GM18909 (cell line): ENCODE results near the gene KRTAP4-9.
"Not testable (repeated sequence)": the region's sequence is repeated elsewhere in the genome, so short reads cannot be mapped to it uniquely, and the experiment has no call there.

Experiments used
- ATAC-seq: cut with Tn5 transposase; IDR thresholded peaks from one replicate; pipeline ENCODE4 v1.9.1; 2021; ENCODE audit warnings: mild to moderate bottlenecking; ENCODE audit not compliant: unreplicated experiment, poor library complexity

Gene KRTAP4-9

DNA sequence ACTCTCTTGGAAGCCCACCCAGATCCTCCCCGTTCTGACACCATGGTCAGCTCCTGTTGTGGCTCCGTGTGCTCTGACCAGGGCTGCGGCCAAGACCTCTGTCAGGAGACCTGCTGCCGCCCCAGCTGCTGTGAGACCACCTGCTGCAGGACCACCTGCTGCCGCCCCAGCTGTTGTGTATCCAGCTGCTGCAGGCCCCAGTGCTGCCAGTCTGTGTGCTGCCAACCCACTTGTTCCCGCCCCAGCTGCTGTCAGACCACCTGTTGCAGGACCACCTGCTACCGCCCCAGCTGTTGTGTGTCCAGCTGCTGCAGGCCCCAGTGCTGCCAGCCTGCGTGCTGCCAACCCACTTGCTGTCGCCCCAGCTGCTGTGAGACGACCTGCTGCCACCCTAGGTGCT lies at the start of gene KRTAP4-9:
Gene KRTAP4-9, plus strand, starts transcription at position 43 of the 400 bp plus-strand sequence. Its CDS starts 0 bp downstream, at position 43.
- ATAC-seq: not testable (repeated sequence)

DNA sequence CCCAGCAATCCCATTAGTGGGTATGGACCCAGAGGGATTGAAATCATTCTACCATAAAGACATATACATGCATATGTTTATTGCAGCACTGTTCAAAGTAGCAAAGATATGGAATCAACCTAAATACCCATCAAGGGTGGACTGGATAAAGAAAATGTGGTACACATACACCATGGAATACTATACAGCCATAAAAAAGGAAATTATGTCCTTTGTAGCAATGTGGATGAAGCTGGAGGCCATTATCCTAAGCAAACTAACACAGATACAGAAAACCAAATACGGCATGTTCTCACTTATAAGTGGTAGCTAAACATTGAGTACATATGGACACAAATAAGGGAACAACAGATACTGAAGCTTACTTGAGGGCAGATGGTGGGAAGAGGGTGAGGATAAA lies 47.6 kb upstream of the KRTAP4-9 start:
- no peak for ATAC-seq

DNA sequence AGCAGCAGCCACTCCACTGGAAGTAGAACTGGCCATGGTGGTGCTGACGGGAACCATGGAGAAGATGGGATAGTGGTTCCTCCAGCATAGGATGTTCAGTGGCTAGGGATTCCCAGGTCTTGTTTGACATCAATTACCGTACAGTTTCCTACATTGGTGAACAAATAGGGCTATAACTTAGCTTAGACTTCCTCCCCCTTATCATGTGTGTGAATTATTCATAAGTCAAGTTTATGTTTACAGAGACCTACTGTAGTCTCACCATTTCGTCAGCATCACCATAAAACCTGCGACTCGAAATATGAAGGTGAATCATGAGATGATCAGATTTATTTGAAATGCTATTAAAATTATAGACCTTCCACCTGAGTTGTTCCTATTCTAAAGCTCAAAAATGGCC lies 46.4 kb upstream of the KRTAP4-9 start:
- no peak for ATAC-seq

DNA sequence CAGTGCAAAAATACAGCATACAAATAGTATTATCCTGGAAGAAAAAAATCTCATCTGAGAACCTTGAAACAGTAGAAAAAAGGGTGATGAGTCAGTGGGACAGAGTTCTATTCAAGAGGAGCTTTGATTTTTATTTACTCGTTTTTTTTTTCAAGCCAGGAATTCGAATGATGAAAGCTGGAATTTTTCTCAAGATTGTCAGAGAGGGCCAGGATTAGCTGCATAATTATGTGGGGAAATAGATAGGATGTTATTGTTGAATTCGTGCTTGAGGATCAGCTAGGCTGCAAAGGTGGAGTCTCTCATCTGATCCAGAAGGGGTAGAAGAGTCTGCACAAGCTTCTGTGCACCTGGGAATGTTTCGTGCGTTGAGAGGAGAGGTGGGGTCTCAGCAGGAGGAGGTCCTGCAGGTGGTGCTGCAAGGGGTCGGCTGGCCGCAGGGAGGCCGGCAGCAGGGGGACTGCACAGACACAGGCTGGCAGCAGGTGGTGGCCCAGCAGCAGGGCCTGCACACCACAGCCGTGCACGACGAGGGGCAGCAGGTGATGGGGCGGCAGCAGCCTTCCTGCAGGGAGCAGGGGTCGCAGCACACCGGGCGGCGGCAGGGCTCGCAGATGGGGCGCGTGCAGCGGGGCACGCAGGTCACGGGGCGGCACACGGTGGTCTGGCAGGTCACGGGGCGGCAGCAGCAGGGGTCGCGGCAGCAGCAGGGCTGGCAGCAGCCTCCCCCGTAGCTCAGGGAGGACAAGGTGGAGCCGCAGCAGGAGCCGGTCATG lies 45.7 kb upstream of the KRTAP4-9 start:
- ATAC-seq: not testable (repeated sequence)

DNA sequence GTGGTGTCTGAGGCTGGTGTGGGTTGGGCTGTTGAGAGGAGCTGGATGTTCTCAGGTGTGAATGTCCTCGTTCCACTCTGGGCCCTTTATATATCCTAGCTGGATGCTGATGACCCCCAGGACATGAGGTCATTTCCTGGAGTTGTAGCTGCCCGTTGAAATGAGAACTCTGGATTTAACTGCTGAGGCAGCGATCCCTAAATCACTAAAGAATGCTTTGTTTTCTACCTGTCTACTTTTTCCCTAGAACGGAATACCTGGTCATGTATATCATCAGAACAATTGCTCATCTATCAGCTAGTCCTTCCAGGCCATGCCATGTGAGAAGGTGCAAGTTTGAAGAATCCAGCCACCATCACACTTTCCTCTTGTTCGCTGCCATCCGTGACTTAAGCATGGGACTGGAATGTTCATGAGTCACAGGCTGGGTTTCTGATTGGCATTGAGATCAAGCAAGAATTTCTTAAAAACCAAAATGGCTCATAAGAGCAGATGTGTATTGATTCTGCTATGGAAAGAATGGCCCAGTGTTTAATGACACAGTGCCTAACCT lies 45.1 kb upstream of the KRTAP4-9 start, which contains the start of gene KRTAP2-3:
Gene KRTAP2-3, minus strand, starts transcription at position 63 of the 553 bp plus-strand sequence. CDS start 64 bp downstream, outside the sequence.
- ATAC-seq: no peak

DNA sequence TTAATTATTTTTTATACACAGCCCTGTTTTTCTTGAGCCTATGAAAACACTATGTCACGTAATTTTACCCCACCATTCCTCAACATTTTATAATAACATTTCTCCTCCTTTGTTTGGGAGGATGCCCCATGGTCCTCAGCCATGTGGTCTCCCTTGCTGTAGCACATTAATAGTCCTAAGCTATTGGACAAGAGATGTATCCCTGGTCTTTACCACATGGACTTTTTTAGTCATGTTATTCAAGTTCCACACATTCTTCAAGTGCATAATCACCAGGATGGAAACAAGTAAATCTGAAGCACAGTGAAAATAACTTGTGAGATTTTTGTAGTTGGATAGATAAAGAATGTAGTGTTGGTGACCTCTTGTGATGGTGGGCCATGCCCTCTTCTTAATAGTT lies 43.2 kb upstream of the KRTAP4-9 start:
- no peak for ATAC-seq

DNA sequence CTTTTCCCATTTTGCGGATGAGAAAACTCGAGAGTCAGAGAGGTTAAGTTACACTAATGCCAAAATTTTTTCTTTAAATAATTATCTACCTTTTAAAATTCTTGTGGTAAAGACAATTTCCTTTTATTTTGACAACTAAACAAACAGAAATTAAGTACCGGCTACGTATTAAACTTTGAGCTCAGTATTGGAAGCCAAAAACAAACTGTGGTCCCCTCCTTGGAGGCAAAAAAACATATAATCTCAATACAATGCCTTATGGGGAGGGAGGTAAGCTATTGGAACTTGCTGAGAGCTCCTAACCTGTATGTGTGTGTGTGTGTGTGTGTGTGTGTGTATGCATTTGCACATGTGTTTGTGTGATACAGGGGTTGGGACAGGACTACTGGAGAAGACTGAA lies 41.7 kb upstream of the KRTAP4-9 start:
- ATAC-seq: no peak

DNA sequence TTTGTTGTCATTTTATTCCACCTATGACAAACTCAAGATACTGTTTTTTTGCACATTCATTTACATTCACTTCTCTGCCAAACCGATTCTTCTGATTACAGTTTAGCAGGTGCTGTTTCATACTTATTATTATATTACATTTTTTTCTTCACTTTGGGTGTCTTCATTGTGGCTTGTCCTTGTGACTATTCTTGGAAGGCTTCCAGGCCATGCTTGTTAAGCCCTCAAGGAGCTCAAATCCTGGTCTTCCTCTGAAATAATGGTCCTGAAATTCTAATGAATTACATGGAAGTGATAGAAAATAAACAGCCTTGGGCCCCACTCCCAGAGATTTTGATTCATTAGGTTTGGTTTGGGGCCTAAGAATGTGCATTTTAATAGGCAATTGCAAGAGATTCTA lies 40.9 kb upstream of the KRTAP4-9 start:
- ATAC-seq: no peak

DNA sequence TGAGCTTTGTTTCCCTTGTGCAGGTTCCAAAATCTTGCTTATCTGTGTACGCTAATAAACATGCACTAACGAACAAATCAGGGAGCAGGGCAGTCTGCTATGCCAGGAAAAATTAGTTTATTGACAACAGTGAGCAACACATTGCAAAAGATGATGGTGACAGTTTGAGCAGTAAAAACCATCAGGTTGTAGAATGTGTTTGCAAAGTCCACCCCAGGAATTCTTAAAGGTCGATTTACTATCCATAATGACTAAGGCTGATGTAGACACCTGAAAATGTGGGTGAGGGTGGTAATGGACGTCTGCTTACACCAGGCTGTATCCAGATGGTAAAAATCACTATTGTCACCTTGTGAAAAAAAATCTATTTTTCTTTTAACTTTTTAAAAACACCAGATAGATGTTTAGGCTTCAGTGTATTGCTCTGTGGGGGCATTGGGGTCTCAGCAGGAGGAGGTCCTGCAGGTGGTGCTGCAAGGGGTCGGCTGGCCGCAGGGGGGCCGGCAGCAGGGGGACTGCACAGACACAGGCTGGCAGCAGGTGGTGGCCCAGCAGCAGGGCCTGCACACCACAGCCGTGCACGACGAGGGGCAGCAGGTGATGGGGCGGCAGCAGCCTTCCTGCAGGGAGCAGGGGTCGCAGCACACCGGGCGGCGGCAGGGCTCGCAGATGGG lies 40.0 kb upstream of the KRTAP4-9 start:
- not testable (repeated sequence) for ATAC-seq

DNA sequence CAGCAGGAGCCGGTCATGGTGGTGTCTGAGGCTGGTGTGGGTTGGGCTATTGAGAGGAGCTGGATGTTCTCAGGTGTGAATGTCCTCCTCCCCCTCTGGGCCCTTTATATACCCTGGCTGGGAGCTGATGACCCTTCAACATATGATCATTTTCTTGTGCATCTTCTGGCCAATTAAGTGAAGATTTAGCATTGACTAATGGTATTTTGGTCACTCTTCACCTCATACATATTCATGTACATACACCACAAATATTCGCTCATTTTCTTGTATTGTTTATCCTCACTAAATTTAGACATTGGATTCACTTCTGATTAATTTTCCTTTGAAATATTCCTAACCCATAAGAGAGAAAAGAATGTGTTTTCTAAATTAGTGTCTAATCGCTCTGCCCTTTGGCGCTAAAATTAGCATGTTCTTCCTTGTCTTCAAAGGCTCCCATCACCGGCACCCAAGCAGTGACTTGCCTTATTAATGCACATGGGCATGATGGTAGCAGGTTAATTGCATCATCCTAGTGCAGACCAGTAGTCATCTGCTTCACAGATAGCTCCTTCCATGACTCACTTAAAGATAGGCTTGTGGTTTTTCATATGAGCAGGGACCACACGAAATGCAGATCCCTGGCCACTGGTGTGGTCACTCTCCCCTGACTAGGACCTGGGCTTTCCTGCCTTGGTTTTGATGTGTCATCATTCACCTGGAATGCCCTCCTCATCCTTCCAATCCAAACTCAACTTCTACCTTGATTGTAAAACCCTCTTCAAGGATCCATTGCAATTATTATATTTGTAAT lies 39.2 kb upstream of the KRTAP4-9 start, which contains the start of gene KRTAP2-4:
Gene KRTAP2-4, minus strand, starts transcription at position 51 of the 796 bp plus-strand sequence. Its CDS starts 34 bp downstream, at position 17.
- ATAC-seq: no peak

DNA sequence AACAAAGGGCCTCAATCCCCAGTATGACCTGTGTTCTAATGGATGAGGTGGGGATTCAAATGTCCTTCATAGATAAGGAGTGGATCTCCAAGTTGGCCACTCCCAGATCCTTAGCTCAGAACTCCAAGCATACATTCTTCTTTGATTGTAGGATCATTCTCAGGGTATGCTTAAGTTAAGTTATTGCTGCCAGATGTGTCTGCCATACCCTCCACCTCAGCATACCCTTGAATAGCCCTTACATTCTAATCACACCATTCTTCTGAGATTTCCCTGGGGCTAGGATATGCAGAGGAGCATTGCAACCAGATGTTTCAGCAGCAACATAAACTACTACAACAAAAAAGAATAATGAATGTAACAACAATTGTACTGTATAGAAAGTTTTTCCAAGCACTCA lies 37.9 kb upstream of the KRTAP4-9 start:
- ATAC-seq: no peak

DNA sequence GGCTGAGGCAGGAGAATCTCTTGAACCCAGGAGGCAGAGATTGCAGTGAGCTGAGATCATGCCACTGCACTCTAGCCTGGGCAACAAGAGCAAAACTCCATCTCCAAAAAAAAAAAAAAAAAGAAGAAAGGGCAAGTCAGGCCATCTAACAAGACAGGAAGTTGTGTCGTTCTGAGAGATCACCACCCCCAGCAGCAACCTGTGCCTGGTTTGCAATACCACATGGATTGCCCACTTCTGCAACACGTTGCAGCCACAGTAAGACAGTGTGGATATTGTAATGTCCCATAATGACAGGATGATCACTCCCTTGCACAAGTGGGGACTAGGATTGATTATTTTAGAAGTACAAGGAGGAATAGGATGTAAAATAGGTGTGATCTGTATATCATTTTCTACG lies 36.2 kb upstream of the KRTAP4-9 start:
- ATAC-seq: no peak

DNA sequence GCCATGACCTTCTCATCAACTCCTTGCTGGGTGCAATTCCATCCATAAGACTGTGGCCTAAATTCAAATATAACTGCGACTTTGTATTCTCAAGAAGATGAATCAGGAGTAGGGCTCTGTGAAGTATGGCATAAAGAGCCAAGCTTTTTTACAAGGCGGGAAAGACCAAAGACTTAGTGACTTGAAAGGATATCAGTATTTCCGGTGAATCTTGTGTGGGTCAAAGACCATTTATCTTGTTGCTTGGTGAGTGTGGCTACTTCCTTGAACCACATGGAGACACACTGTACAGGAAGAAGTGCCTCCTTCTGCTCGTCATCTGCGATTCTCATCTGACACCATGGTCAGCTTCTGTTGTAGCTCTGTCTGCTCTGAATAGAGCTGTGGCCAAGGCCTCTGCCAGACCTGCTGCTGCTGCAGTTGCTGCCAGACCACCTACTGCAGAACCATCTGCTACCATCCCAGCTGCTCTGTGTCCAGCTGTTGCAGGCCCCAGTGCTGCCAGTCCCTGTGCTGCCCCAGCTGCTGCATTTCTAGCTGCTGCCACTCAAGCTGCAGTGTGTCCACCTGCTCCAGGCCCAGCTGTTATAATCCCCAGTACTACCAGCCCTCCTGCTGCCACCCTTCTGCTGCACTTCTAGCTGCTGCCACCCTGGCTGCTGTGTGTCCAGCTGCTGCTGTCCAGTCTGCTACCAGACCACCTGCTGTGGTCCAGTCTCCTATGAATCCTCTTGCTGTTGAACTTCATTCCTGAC lies 33.4 kb upstream of the KRTAP4-9 start:
- no peak for ATAC-seq

DNA sequence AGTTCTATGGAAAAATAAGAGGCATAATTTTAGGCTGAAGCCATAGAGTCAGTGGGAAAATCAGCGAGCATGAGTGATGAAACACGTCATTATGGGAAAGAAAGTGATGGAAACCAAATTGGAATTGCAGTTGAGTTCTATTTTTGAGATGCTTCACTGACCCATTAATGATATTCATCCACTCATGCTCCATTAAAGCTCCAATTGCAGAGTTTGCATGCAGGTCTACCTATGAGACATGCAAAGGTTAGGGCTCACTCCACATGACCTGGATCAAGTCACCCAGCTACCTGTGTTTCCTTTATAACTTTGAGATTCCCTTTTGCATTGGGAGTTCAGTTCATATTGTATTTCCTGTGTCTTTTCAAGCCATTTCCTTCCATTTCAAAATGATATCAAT lies 31.5 kb upstream of the KRTAP4-9 start:
- no peak for ATAC-seq

DNA sequence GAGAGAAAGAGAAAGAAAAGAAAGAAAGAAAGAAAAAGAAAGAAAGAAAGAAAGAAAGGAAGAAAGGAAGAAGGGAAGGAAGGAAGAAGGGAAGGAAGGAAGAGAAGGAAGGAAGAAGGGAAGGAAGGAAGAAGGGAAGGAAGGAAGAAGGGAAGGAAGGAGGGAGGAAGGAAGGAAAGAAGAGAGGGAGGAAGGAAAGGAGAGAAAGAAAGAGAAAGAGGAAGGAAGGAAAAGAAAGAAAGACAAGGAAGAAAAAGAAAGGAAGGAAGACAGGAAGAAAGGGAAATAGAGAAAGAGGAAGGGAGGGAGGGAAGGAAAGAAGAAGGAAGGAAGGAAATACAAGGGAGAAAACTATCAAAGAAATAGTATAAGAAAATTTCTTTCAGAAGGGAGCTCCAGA lies 28.4 kb upstream of the KRTAP4-9 start:
- ATAC-seq: no peak

DNA sequence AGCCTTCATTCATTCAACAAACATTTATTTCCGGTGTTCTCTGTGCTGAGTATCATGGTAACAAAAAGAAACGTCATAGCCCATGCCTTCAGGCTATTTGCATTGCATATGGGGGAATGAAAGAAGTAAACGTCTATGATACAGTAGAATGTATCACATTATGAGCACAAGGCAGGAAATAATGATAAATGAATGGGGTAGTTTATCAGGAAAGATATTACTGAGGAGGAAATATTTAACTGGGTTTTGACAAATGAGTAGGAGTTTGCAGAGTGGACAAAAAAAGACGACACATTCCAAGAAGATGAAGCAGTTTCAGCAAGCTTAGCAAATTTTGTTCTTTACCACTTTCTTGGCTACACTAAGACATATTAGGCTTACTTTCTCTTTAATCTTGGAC lies 22.6 kb upstream of the KRTAP4-9 start:
- ATAC-seq: no peak

DNA sequence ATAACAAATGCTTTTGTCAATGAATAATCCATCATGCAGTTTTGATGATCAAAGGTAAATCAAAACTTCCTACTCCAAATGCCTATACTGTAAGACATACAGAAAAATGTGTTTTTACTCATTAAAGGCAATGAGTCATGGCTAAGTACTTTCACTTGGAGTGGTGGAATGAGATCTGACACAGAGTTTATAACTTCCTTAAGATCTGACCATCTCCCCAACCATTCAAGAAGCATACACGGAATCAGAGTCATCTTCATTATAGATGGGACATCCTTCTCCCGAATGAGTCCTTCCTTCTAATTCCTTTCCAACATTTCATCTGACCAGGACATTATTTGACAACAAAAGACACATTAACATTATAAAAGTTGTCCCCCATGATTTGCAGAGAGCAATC lies 21.8 kb upstream of the KRTAP4-9 start:
- ATAC-seq: not testable (repeated sequence)

DNA sequence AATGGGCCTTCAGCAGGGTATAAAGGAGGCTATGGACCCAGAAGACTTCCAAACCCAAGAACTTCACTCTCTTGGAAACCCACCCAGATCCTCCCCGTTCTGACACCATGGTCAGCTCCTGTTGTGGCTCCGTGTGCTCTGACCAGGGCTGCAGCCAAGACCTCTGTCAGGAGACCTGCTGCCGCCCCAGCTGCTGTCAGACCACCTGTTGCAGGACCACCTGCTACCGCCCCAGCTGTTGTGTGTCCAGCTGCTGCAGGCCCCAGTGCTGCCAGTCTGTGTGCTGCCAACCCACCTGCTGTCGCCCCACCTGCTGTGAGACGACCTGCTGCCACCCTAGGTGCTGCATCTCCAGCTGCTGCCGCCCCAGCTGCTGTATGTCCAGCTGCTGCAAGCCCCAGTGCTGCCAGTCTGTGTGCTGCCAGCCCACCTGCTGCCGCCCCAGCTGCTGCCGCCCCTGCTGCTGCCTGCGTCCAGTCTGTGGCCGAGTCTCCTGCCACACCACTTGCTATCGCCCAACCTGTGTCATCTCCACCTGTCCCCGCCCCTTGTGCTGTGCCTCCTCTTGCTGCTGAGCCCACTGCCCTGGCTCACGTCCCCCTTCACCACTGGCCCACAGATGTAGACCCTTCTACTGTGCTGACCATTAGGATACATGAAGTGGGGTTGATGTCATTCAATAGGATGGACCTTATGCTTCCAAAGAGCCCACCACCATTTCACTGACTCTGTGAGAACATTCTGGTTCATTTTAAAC lies 20.9 kb upstream of the KRTAP4-9 start, which contains the start of gene KRTAP4-7:
Gene KRTAP4-7, plus strand, starts transcription at position 51 of the 757 bp plus-strand sequence. Its CDS starts 57 bp downstream, at position 108.
- ATAC-seq: not testable (repeated sequence)
